Liver (tissue), 3 donors: ENCODE results near the gene CCDC91.

ENCODE experiments used
- GABPA ChIP-seq, 2 donors: IDR thresholded peaks in 1 of 2; conservative IDR thresholded peaks in 1 of 2; 2 replicates each; pipeline ENCODE4 v1.6.1; 2016; ENCODE audit warnings: antibody characterized with exemption in 2 of 2, mild to moderate bottlenecking in 1 of 2, moderate library complexity in 1 of 2
- JUND ChIP-seq, 2 donors: IDR thresholded peaks; 2 replicates each; pipeline ENCODE4 v1.6.1; 2016; ENCODE audit warnings: antibody characterized with exemption in 2 of 2
- NR2F2 ChIP-seq: IDR thresholded peaks from 2 replicates; pipeline ENCODE4 v1.6.1; 2016; ENCODE audit warnings: antibody characterized with exemption
- TAF1 ChIP-seq: conservative IDR thresholded peaks from 2 replicates; pipeline ENCODE4 v1.6.1; 2016; ENCODE audit warnings: antibody characterized with exemption, mild to moderate bottlenecking
- TF ChIP-seq, protein P1 (sequence below): fragments of 150-350 bp; IDR thresholded peaks from 2 replicates; pipeline ENCODE4 v1.5.1; 2017; ENCODE audit warnings: improper control_type of control experiment, low read depth, low read length; ENCODE audit not compliant: missing input control
- TF ChIP-seq, protein P2 (sequence below): IDR thresholded peaks from 2 replicates; pipeline ENCODE4 v1.6.1; 2016; ENCODE audit warnings: antibody characterized with exemption
- TF ChIP-seq, protein P3 (sequence below): IDR thresholded peaks from 2 replicates; pipeline ENCODE4 v1.6.1; 2016; ENCODE audit warnings: antibody characterized with exemption, mild to moderate bottlenecking
- donor health status: healthy.
- donor health status: healthy.

DNA sequence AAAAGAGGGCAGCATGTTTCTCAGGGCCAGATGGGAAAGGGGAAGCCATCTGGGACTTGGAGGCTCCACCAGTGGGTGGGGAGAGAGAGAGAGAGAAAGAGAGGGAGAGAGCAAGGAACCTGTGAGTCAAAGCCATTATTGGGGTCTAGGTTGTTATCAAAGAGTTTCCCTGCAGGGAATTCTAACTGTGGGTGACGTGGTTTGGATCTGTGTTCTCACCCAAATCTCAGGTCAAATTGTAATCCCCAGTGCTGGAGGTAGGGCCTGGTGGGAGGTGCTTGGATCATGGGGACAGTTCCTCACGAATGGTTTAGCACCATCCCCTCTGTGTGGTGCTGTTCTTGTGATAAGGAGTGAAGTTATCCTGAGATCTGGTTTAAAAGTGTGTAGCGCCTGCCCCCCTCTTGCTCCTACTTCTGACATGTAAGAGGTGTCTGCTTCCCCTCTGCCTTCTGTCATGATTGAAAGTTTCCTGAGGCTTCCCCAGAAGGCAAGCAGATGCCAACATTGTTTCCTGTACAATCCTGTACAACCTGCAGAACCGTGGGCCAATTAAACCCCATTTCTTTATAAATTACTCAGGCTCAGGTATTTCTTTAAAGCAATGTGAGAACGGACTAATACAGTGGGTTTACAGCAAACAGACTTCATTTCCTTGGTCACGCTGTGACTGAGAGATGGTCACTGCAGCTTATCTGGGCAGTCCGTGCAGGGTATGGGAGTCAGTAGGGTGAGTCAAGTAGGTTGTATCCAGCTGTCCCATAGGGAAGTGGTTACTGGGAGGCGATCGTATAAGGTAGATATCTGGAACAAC is 52.4 kb downstream of the CCDC91 start:
- TF ChIP-seq, protein P1, sequence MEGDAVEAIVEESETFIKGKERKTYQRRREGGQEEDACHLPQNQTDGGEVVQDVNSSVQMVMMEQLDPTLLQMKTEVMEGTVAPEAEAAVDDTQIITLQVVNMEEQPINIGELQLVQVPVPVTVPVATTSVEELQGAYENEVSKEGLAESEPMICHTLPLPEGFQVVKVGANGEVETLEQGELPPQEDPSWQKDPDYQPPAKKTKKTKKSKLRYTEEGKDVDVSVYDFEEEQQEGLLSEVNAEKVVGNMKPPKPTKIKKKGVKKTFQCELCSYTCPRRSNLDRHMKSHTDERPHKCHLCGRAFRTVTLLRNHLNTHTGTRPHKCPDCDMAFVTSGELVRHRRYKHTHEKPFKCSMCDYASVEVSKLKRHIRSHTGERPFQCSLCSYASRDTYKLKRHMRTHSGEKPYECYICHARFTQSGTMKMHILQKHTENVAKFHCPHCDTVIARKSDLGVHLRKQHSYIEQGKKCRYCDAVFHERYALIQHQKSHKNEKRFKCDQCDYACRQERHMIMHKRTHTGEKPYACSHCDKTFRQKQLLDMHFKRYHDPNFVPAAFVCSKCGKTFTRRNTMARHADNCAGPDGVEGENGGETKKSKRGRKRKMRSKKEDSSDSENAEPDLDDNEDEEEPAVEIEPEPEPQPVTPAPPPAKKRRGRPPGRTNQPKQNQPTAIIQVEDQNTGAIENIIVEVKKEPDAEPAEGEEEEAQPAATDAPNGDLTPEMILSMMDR, result no peak
- TF ChIP-seq, protein P2, sequence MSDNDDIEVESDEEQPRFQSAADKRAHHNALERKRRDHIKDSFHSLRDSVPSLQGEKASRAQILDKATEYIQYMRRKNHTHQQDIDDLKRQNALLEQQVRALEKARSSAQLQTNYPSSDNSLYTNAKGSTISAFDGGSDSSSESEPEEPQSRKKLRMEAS, result no peak
- TF ChIP-seq TAF1, result no peak
- TF ChIP-seq NR2F2, result no peak
- no peak for TF ChIP-seq GABPA (IDR thresholded peaks at IDR 0.05 in 1 of 2, conservative IDR thresholded peaks at IDR 0.05 in 1 of 2)
- TF ChIP-seq, protein P3, sequence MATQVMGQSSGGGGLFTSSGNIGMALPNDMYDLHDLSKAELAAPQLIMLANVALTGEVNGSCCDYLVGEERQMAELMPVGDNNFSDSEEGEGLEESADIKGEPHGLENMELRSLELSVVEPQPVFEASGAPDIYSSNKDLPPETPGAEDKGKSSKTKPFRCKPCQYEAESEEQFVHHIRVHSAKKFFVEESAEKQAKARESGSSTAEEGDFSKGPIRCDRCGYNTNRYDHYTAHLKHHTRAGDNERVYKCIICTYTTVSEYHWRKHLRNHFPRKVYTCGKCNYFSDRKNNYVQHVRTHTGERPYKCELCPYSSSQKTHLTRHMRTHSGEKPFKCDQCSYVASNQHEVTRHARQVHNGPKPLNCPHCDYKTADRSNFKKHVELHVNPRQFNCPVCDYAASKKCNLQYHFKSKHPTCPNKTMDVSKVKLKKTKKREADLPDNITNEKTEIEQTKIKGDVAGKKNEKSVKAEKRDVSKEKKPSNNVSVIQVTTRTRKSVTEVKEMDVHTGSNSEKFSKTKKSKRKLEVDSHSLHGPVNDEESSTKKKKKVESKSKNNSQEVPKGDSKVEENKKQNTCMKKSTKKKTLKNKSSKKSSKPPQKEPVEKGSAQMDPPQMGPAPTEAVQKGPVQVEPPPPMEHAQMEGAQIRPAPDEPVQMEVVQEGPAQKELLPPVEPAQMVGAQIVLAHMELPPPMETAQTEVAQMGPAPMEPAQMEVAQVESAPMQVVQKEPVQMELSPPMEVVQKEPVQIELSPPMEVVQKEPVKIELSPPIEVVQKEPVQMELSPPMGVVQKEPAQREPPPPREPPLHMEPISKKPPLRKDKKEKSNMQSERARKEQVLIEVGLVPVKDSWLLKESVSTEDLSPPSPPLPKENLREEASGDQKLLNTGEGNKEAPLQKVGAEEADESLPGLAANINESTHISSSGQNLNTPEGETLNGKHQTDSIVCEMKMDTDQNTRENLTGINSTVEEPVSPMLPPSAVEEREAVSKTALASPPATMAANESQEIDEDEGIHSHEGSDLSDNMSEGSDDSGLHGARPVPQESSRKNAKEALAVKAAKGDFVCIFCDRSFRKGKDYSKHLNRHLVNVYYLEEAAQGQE, result no peak
- TF ChIP-seq JUND (IDR thresholded peaks at IDR 0.05), result no peak
